22Rv1 (cell line): ENCODE measurements around the gene CCM2.

Source experiments
- H3K27ac ChIP-seq: fragments of 450-650 bp; 2 replicates; pipeline ENCODE4 v1.5.1; 2017
- ZFX ChIP-seq: fragments of 450-650 bp; IDR thresholded peaks from 2 replicates; pipeline ENCODE4 v1.6.1; 2017; ENCODE audit warnings: antibody characterized with exemption, borderline replicate concordance
- TF ChIP-seq, protein P1 (sequence below): fragments of 450-650 bp; IDR thresholded peaks from 2 replicates; pipeline ENCODE4 v1.5.1; 2017; ENCODE audit warnings: mild to moderate bottlenecking

The CCM2 gene

DNA sequence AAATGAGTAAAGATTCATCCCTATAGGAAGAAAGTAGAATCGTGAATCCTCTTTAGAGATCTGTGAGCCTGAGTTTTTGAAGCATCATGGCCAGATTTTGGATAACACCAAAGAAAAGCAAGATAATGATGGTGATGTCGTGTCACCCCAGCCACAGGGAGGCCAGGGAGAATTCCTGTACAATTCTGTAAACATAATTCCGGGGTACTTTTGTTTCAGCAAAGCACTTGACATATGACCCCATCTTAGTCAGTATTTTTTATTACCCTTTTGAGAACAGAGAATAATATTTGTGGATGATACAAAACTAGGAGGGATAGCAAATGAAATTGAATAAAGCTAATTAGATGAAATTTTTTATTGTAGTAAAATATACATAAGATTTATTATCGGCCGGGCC, 55.0 kb downstream of the CCM2 start:
- no peak overlapping the region for H3K27ac ChIP-seq
- TF ChIP-seq, protein P1, sequence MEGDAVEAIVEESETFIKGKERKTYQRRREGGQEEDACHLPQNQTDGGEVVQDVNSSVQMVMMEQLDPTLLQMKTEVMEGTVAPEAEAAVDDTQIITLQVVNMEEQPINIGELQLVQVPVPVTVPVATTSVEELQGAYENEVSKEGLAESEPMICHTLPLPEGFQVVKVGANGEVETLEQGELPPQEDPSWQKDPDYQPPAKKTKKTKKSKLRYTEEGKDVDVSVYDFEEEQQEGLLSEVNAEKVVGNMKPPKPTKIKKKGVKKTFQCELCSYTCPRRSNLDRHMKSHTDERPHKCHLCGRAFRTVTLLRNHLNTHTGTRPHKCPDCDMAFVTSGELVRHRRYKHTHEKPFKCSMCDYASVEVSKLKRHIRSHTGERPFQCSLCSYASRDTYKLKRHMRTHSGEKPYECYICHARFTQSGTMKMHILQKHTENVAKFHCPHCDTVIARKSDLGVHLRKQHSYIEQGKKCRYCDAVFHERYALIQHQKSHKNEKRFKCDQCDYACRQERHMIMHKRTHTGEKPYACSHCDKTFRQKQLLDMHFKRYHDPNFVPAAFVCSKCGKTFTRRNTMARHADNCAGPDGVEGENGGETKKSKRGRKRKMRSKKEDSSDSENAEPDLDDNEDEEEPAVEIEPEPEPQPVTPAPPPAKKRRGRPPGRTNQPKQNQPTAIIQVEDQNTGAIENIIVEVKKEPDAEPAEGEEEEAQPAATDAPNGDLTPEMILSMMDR, result no peak

DNA sequence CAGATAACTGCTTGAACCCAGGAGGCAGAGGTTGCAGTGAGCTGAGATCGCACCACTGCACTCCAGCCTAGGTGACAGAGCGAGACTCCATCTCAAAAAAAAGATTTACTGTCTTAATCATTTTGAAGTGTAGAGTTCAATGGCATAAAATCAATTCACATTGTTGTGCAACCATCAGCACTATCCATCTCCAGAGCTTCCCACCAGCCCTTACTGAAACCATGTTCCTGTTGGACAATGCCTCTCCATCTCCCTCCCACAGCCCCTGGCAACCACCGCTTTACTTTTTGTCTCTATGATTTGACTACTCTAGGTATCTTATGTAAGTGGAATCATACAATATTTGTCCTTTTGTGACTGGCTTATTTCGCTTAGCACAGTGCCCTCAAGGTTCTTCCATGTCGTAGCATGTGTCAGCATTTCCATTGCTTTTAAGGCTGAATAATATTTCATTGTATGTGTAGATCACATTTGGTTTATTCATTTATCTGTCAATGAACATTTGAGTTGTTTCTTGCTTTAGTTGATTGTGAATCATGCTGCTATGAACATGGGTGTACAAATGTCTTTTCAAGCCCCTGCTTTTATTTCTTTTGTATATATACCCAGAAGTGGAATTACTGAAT, 55.7 kb downstream of the CCM2 start:
- TF ChIP-seq ZFX, result no peak
- TF ChIP-seq, protein P1, result no peak
- H3K27ac ChIP-seq, result no peak overlapping the region

DNA sequence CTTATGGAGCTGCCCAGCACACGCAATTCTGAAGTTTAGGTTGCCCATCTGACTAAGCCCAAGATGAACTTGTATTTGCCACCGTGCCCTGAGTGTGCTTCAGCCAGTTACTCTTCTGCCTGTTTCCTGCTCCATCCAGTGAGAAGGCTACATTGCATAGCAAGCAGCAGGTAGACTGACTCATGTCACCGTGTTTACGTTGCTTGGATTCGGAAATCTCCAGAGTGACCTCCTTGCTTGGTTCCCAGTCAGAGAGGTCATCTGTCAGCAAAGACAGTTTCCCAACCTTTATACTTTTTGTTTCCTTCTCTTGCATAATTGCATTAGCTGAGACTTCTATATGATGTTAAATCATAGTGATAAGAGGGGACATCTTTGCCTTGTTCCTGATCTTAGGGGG, 57.9 kb downstream of the CCM2 start:
- H3K27ac ChIP-seq, result no peak overlapping the region
- TF ChIP-seq, protein P1, result no peak
- TF ChIP-seq ZFX, result no peak

DNA sequence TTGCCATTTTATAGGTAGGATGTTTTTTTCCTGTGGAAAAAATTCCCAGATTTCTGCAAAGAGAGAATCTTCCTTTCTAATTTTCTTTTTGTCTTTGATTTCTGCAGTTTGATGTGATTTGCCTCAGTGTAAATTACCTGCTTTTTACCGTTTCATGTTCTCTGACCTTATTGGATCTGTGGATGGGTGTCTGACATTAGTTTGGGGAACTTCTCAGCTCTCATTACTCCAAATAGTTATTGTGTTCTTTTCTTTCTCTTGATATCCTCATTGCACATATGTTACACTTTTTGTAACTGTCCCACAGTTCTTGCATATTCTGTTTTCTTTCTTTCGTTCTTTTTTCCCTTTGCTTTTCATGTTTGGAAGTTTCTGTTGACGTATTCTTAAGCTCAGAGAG, 60.3 kb downstream of the CCM2 start:
- no peak overlapping the region for H3K27ac ChIP-seq
- no peak for TF ChIP-seq ZFX
- TF ChIP-seq, protein P1, result no peak

DNA sequence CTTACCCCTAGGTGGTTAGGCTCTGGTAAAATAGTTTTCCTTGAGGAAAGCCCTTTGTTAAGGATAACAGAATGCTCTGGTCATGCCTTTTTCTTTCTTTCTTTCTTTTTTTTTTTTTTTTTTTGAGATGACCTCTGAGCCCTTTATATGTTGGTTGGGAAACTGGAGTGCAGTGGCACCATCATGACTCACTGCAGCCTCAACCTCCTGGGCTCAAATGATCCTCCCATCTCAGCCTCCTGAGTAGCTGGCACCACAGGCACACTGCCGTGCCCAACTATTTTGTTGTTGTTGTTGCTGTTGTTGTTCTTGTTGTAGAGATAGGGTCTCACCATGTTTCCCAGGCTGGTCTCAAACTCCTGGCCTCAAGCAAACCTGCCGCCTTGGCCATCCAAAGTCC, 61.4 kb downstream of the CCM2 start:
- TF ChIP-seq, protein P1, result no peak
- no peak for TF ChIP-seq ZFX
- H3K27ac ChIP-seq, result no peak overlapping the region

DNA sequence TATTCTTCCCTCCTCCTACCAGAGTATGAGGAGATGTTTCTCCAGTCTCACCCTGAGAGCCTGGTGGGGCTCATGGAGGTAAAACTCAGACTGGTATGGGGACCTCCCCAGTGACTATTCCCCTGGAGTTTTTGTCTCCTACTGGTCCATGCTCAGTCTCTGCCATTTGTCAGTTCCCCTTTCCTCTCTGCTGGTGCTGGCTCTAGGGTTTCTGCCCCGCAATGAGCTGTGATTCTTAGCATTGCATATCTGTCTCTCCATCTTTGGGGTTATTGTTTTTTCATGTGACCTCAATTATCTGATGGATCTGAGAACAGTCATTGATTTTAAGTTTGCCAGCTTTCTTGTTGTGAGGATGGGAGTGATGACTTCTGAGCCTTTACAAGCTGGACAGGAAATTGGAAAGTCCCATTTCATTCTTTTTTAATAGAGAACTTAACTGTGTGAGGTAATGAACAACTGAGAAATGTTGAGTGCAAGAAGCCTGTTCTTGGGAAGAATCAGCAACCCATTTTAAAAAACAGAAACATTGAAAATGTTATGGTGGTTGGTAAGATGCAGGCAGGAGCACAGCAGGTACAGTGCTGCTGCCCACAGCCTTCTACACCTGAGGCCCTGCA, 61.9 kb downstream of the CCM2 start:
- TF ChIP-seq ZFX, result no peak
- TF ChIP-seq, protein P1, result no peak
- H3K27ac ChIP-seq, result no peak overlapping the region

GRCh38 chr7:45064047-45064725, 64.2 kb downstream of the CCM2 start:
- TF ChIP-seq, protein P1, result no peak
- no peak for TF ChIP-seq ZFX
- H3K27ac ChIP-seq, result no peak overlapping the region
